GM21717 (cell line): Measurements from ENCODE around the gene TBC1D3D.
"Not testable (repeated sequence)": the region's sequence is repeated elsewhere in the genome, so short reads cannot be mapped to it uniquely, and the experiment has no call there.

ENCODE experiments used
- ATAC-seq: cut with Tn5 transposase; IDR thresholded peaks from one replicate; pipeline ENCODE4 v1.9.1; 2021; ENCODE audit warnings: mild to moderate bottlenecking, moderate library complexity; ENCODE audit not compliant: unreplicated experiment

Gene TBC1D3D

DNA sequence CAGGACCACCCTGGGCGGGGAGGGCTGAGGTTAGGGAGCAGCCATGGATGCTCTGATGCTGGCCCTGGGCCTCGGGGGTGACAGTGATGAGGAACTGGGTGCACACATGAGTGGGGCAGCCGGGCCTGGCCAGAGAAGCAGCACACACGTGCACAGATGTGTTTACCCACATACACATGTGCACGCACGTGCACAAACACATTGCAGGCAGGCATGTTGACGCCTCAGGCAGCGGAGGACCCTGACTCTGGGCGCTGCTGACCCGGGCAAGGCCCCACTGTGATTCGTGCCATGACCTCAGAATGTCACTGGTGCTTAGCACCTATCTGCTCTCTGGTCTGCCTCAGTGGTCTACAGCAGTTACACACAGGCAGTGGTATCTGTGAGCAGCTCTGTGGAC, at the start of gene TBC1D3D:
TSS of gene TBC1D3D (plus strand) at position 301 of the 400 bp plus-strand sequence. CDS start 1,585 bp downstream, outside the sequence.
- ATAC-seq, result not testable (repeated sequence)

DNA sequence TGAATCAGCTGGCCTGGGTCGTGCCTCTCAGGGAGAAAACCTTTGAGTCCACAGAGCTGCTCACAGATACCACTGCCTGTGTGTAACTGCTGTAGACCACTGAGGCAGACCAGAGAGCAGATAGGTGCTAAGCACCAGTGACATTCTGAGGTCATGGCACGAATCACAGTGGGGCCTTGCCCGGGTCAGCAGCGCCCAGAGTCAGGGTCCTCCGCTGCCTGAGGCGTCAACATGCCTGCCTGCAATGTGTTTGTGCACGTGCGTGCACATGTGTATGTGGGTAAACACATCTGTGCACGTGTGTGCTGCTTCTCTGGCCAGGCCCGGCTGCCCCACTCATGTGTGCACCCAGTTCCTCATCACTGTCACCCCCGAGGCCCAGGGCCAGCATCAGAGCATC, 14.8 kb upstream of the TBC1D3D start, which contains the start of gene TBC1D3L:
TSS of gene TBC1D3L (minus strand) at position 101 of the 400 bp plus-strand sequence. CDS start 1,540 bp downstream, outside the sequence.
- ATAC-seq, result not testable (repeated sequence)
